Breast epithelium (tissue), 4 donors: ENCODE data around the gene AURKAIP1. TPM values are rescaled to one million over a fixed set of nuclear protein-coding genes. Genes with fewer than 3 reads are reported as not detected.

ENCODE experiments used
- DNase-seq, 2 donors: peaks; one replicate each; pipeline ENCODE4 v3.0.0-alpha.2; 2019; ENCODE audit warnings: low spot score in 2 of 2
- H3K27ac ChIP-seq, 2 donors: fragments of 200-600 bp; sonication (generic) in 1 of 2; one replicate each; pipeline ENCODE4 v1.5.1; 2016 to 2019; ENCODE audit warnings: mild to moderate bottlenecking in 1 of 2
- H3K27me3 ChIP-seq, 2 donors: fragments of 200-600 bp; sonication (generic) in 1 of 2; one replicate each; pipeline versions ENCODE4 v1.5.1 to v1.6.0; 2017 to 2019; ENCODE audit warnings: control low read depth in 1 of 2, mild to moderate bottlenecking in 1 of 2
- H3K36me3 ChIP-seq: fragments of 200-600 bp; one replicate; pipeline ENCODE4 v1.5.1; 2019
- H3K4me1 ChIP-seq, 2 donors: fragments of 200-600 bp; sonication (generic); one replicate each; pipeline ENCODE4 v1.5.1; 2016 to 2019; ENCODE audit warnings: control low read depth in 1 of 2
- H3K4me3 ChIP-seq, 3 donors: fragments of 200-600 bp; sonication (generic); 1 replicate in 2 of 3; 2 replicates in 1 of 3; pipeline ENCODE4 v1.5.1; 2016 to 2019; ENCODE audit warnings: mild to moderate bottlenecking in 3 of 3, moderate library complexity in 2 of 3
- H3K9me3 ChIP-seq, 2 donors: fragments of 200-600 bp; sonication (generic) in 1 of 2; one replicate each; pipeline ENCODE4 v1.5.1; 2016 to 2019; ENCODE audit warnings: control low read depth in 1 of 2
- POLR2A ChIP-seq: fragments of 450-650 bp; IDR thresholded peaks from one replicate; pipeline ENCODE4 v1.6.1; 2016; ENCODE audit warnings: antibody characterized with exemption, mild to moderate bottlenecking, moderate library complexity
- POLR2AphosphoS5 ChIP-seq, 3 donors: sonication (generic); formaldehyde crosslinking; IDR thresholded peaks; one replicate each; pipeline ENCODE4 v1.6.1; 2017; ENCODE audit warnings: antibody characterized with exemption in 3 of 3
- intact Hi-C: fragments of 100-400 bp; cut with DNase I; formaldehyde crosslinking; loops from one replicate; pipeline ENCODE4 v1.15.1; 2023; ENCODE audit warnings: low total_unique reads
- total RNA-seq, 3 donors: library from RNA; depleted of rRNA; stranded (reverse); fragments of >200 nt; gene quantifications; one replicate each; pipeline ENCODE4 v1.1.0, GENCODE V29; 2016
- TF ChIP-seq, protein P1 (sequence below), 3 donors: fragments of 450-650 bp; IDR thresholded peaks; one replicate each; pipeline ENCODE4 v1.5.1; 2016 to 2017; ENCODE audit warnings: antibody characterized with exemption in 3 of 3, mild to moderate bottlenecking in 3 of 3, moderate library complexity in 3 of 3

Gene AURKAIP1
- total RNA-seq, 3 donors from 2014 or later, result 91.3 to 116 (median 99.6) TPM

DNA sequence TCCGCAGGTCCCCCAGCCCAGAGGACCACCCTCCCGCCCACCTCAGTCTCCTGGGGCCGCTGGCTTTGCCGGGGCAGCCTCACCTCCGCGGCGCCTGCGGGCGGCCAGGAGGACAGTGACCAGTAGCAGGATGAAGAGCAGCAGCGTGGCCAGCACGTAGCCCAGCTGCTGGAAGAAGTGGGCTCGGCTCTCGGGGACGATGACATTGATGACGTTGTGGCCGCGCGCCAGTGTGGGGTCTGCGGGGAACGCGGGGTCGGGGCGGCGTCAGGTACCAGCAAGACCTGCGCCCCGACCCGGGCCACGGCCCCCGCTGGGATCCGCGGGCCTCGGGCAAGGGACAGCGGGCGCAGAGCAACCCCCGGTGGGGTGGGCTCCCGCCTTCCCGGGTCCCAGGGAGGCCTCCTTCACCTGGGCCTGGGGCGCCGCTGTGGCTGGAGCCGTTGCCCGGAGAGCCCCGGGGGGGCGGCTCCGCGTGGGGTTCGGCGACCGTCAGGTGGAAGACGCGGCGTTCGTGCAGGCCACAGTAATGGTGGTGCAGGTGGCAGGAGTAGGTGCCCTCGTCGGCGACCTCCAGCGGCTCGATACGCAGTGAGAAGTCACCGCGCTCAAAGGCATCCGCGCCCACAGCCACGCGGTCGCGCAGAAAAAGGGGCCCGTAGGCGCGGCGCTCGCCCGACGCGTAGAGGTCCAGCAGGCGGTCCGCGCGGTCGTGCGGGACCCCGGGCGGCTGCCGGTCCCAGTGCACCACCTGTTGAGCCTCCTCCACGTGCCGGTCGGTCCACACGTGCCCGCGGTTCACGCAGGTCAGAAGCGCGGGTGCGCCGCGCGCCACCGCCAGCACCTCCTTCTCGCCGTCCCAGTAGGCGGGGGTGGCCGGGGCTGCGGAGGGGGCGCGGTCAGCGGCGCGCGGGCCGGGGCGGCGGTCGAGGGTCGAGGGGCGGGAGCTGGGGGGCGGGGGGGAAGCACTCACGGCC, 20.4 kb downstream of the AURKAIP1 start:
- peaks cover 13 to 18% of the 10 kb centered on the region in 2 donors for H3K4me1 ChIP-seq
- no peaks in the 10 kb centered on the region for H3K36me3 ChIP-seq
- intact Hi-C loops, result no loop called here
- H3K27ac ChIP-seq, result peak overlapping the region; percentile 33 to 98
- H3K4me3 ChIP-seq, result peak overlapping the region; percentile 24 to 76 (median 70)
- no peak for DNase-seq
- no peaks in the 10 kb centered on the region for H3K27me3 ChIP-seq
- no peaks in the 10 kb centered on the region for H3K9me3 ChIP-seq
- no peak for TF ChIP-seq POLR2A
- TF ChIP-seq, protein P1, sequence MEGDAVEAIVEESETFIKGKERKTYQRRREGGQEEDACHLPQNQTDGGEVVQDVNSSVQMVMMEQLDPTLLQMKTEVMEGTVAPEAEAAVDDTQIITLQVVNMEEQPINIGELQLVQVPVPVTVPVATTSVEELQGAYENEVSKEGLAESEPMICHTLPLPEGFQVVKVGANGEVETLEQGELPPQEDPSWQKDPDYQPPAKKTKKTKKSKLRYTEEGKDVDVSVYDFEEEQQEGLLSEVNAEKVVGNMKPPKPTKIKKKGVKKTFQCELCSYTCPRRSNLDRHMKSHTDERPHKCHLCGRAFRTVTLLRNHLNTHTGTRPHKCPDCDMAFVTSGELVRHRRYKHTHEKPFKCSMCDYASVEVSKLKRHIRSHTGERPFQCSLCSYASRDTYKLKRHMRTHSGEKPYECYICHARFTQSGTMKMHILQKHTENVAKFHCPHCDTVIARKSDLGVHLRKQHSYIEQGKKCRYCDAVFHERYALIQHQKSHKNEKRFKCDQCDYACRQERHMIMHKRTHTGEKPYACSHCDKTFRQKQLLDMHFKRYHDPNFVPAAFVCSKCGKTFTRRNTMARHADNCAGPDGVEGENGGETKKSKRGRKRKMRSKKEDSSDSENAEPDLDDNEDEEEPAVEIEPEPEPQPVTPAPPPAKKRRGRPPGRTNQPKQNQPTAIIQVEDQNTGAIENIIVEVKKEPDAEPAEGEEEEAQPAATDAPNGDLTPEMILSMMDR (IDR thresholded peaks at IDR 0.05), result no peak
- TF ChIP-seq POLR2AphosphoS5 (IDR thresholded peaks at IDR 0.05), result no peak

GRCh38 chr1:1353389-1354151, 21.4 kb downstream of the AURKAIP1 start:
- no peaks in the 10 kb centered on the region for H3K36me3 ChIP-seq
- no peak for DNase-seq
- TF ChIP-seq POLR2A (no peak), POLR2AphosphoS5 (IDR thresholded peaks at IDR 0.05) (no peak)
- TF ChIP-seq, protein P1 (IDR thresholded peaks at IDR 0.05), result no peak
- intact Hi-C loops, result no loop called here
- peak overlapping the region in 1 of 3 donors; percentile 76 for H3K4me3 ChIP-seq
- H3K27me3 ChIP-seq, result no peaks in the 10 kb centered on the region
- peak overlapping the region; percentile 33 to 98 for H3K27ac ChIP-seq
- no peaks in the 10 kb centered on the region for H3K9me3 ChIP-seq
- H3K4me1 ChIP-seq, result peaks cover 6 to 11% of the 10 kb centered on the region in 2 donors

DNA sequence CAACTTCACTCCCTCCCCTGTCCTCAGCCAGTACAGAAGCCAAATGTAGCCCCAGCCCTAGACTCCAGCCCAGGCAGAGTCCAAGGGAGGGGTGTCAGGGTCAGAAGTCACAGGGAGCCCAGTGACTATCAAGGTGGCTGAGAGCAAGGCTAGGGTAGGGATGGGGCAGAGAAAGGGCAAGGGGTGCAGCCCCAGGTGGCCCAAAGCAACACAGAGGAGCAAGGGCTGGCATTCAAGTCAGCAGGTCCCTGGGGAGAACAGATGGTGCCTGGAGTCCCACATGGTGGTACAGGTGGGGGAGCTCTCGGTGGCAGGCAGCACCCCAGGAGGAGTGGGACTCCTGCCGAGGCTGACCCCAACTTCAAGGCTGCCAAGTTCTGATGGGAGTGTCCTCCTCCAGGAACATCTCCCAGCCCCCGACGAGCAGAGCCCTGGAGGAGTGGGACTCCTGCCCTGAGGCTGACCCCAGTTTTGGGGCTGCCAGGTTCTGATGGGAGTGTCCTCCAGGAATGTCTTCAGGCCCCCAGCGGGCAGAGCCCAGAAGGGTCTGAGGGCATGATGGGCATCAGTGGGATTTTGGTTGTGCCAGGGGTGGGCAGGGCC, 22.1 kb downstream of the AURKAIP1 start:
- H3K36me3 ChIP-seq, result no peaks in the 10 kb centered on the region
- H3K4me3 ChIP-seq, result peak overlapping the region in 1 of 3 donors; percentile 76
- intact Hi-C loops, result no loop called here
- H3K27me3 ChIP-seq, result no peaks in the 10 kb centered on the region
- H3K27ac ChIP-seq, result peak overlapping the region; percentile 33 to 98
- TF ChIP-seq POLR2AphosphoS5 (IDR thresholded peaks at IDR 0.05) (no peak), POLR2A (no peak)
- TF ChIP-seq, protein P1 (IDR thresholded peaks at IDR 0.05), result no peak
- no peak for DNase-seq
- H3K9me3 ChIP-seq, result no peaks in the 10 kb centered on the region
- peaks cover 6 to 10% of the 10 kb centered on the region in 2 donors for H3K4me1 ChIP-seq

DNA sequence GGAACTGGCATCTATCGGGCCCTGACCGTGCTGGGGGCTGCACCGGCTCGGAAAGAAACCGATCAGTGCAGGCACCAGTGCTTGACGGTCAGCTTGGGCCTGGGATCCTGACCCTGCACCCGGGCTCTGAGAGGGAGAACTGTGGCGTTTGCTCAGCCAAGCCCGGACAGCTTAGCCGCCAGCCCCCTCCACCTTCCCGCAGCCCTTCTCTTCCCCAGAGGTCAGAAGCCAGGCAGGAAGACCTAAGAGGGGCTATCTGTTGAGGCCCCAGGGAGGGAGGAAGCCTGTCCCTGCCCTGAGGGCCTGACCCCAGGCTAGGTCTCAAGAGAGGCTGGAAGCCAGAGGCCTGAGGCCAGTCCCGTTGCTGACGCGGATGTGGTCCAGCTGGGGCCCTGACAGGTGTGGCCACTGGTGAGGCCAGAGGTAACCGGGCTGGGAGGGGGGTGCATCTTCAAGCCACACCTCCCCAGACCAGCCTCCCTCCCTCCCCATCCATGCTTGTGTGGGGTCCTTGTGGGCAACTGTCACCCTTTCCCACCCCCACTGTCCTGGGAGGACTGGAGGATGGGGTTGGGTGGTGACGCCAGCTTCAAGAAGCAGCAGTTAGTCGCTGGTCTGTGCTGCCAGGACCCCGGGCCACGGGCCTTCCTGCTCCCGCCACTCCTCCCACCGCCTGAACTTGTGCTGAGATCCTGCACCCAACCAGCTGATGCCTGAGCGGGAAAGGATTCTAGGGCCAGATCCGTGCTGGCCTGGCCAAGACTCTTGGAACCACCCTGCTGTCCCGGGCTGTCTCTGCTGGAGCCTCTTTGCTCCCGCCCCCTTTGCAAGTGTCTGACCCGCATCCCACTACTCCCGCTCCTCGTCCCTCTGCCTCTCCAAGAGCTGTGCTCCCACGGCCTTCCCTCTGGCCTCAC, 23.2 kb downstream of the AURKAIP1 start:
- Histone ChIP-seq H3K4me1 (peaks cover 12 to 18% of the 10 kb centered on the region in 2 donors), H3K27me3 (no peaks in the 10 kb centered on the region), H3K36me3 (no peaks in the 10 kb centered on the region), H3K4me3 (peak overlapping the region in 1 of 3 donors; percentile 29), H3K27ac (peak overlapping the region; percentile 68 to 98), H3K9me3 (no peaks in the 10 kb centered on the region)
- TF ChIP-seq POLR2AphosphoS5 (IDR thresholded peaks at IDR 0.05) (no peak), POLR2A (no peak)
- TF ChIP-seq, protein P1 (IDR thresholded peaks at IDR 0.05), result no peak
- DNase-seq, result no peak
- intact Hi-C loops, result loop anchor here (1.0 kb wide), 1 partner anchor 26 kb away; no protein-coding TSS in a partner anchor
